HEK293 (cell line): ENCODE measurements around the gene BCAS3.

Source experiments
- CTCF ChIA-PET: fragments of 350-600 bp; formaldehyde crosslinking; extraction: SDS; loops from one replicate; lab custom pipeline; 2021; ENCODE audit warnings: antibody characterized with exemption; lab: Yijun Ruan, JAX
- POLR2A ChIA-PET: fragments of 300-600 bp; formaldehyde crosslinking; extraction: SDS; loops from one replicate; lab custom pipeline; 2020; ENCODE audit warnings: antibody characterized with exemption, inconsistent platforms; lab: Yijun Ruan, JAX
- H3K27ac ChIP-seq: fragments of 200-500 bp; sonication (Bioruptor generic); 2 replicates; pipeline ENCODE4 v1.5.1; 2014; ENCODE audit warnings: low read depth, low read length, control low read depth, inconsistent platforms; ENCODE audit errors: extremely low read depth
- H3K36me3 ChIP-seq, 2 experiments: fragments of 200-500 bp in 1 of 2; sonication (Bioruptor generic) in 1 of 2; 1 replicate in 1 of 2; 2 replicates in 1 of 2; pipeline ENCODE4 v1.5.1; 2014 to 2017; ENCODE audit warnings: inconsistent platforms in 2 of 2, low read length in 2 of 2; ENCODE audit not compliant: control insufficient read depth in 2 of 2, insufficient read depth in 1 of 2
- H3K4me1 ChIP-seq: fragments of 200-500 bp; sonication (Bioruptor generic); 2 replicates; pipeline ENCODE4 v1.5.1; 2014; ENCODE audit warnings: mild to moderate bottlenecking, low read length, inconsistent platforms; ENCODE audit not compliant: control insufficient read depth, insufficient read depth
- H3K4me3 ChIP-seq: 2 replicates; pipeline ENCODE4 v1.5.1; 2011; ENCODE audit warnings: low read depth, mild to moderate bottlenecking, control low read depth, low read length, moderate library complexity
- H3K9me3 ChIP-seq: fragments of 200-500 bp; sonication (Bioruptor generic); 2 replicates; pipeline ENCODE4 v1.5.1; 2014; ENCODE audit warnings: low read depth, low read length, inconsistent platforms; ENCODE audit not compliant: control insufficient read depth, insufficient read depth
- PRDM1 ChIP-seq: fragments of 450-650 bp; formaldehyde crosslinking; IDR thresholded peaks from 2 replicates; pipeline ENCODE4; 2016; ENCODE audit warnings: missing biosample characterization, missing genetic modification characterization
- SP3 ChIP-seq: fragments of 450-650 bp; formaldehyde crosslinking; IDR thresholded peaks from 2 replicates; pipeline ENCODE4 v1.5.1; 2016; ENCODE audit warnings: missing biosample characterization, missing genetic modification characterization
- SP7 ChIP-seq: fragments of 450-650 bp; formaldehyde crosslinking; IDR thresholded peaks from 2 replicates; pipeline ENCODE4 v1.5.1; 2016; ENCODE audit warnings: missing biosample characterization, missing genetic modification characterization
- TRIM28 ChIP-seq: IDR thresholded peaks from 2 replicates; pipeline ENCODE4 v1.6.1; 2011; ENCODE audit warnings: low read length, control low read depth, borderline replicate concordance
- ZBTB21 ChIP-seq: fragments of 450-650 bp; formaldehyde crosslinking; IDR thresholded peaks from 2 replicates; pipeline ENCODE4 v1.5.1; 2017; ENCODE audit warnings: missing biosample characterization, missing genetic modification characterization
- ZNF133 ChIP-seq: fragments of 450-650 bp; formaldehyde crosslinking; IDR thresholded peaks from 2 replicates; pipeline ENCODE4 v1.5.1; 2016; ENCODE audit warnings: missing biosample characterization, missing genetic modification characterization
- ZNF2 ChIP-seq: fragments of 450-650 bp; formaldehyde crosslinking; IDR thresholded peaks from 2 replicates; pipeline ENCODE4 v1.5.1; 2016; ENCODE audit warnings: missing biosample characterization, missing genetic modification characterization
- ZNF211 ChIP-seq: fragments of 450-650 bp; formaldehyde crosslinking; IDR thresholded peaks from 2 replicates; pipeline ENCODE4 v1.5.1; 2016; ENCODE audit warnings: low read depth, missing biosample characterization, missing genetic modification characterization
- ZNF335 ChIP-seq: fragments of 450-650 bp; formaldehyde crosslinking; conservative IDR thresholded peaks from 2 replicates; pipeline ENCODE4 v1.5.1; 2016; ENCODE audit warnings: missing biosample characterization, missing genetic modification characterization
- ZNF350 ChIP-seq: fragments of 450-650 bp; formaldehyde crosslinking; IDR thresholded peaks from 2 replicates; pipeline ENCODE4 v1.5.0; 2017; ENCODE audit warnings: missing biosample characterization, mild to moderate bottlenecking, missing genetic modification characterization
- ZNF394 ChIP-seq: fragments of 450-650 bp; formaldehyde crosslinking; IDR thresholded peaks from 2 replicates; pipeline ENCODE4 v1.5.1; 2016; ENCODE audit warnings: missing biosample characterization, missing genetic modification characterization, mild to moderate bottlenecking, moderate library complexity, borderline replicate concordance
- ZNF416 ChIP-seq: fragments of 450-650 bp; formaldehyde crosslinking; IDR thresholded peaks from 2 replicates; pipeline ENCODE4 v1.5.1; 2016; ENCODE audit warnings: missing biosample characterization, missing genetic modification characterization
- ZNF629 ChIP-seq: fragments of 450-650 bp; formaldehyde crosslinking; IDR thresholded peaks from 2 replicates; pipeline ENCODE4 v1.5.1; 2017; ENCODE audit warnings: missing biosample characterization, missing genetic modification characterization
- ZNF660 ChIP-seq: fragments of 450-650 bp; IDR thresholded peaks from 2 replicates; pipeline ENCODE4 v1.5.1; 2018; ENCODE audit warnings: missing biosample characterization, mild to moderate bottlenecking, missing genetic modification characterization
- ZSCAN23 ChIP-seq: fragments of 450-650 bp; formaldehyde crosslinking; IDR thresholded peaks from 2 replicates; pipeline ENCODE4 v1.5.1; 2016; ENCODE audit warnings: missing biosample characterization, missing genetic modification characterization
- TF ChIP-seq, protein P1 (sequence below): fragments of 450-650 bp; formaldehyde crosslinking; IDR thresholded peaks from 2 replicates; pipeline ENCODE4; 2016; ENCODE audit warnings: missing biosample characterization, missing genetic modification characterization
- TF ChIP-seq, protein P2 (sequence below): fragments of 450-650 bp; formaldehyde crosslinking; IDR thresholded peaks from 2 replicates; pipeline ENCODE4 v1.5.1; 2016; ENCODE audit warnings: missing biosample characterization, missing genetic modification characterization, low read depth
- TF ChIP-seq, protein P3 (sequence below): fragments of 450-650 bp; formaldehyde crosslinking; IDR thresholded peaks from 2 replicates; pipeline ENCODE4 v1.5.1; 2017; ENCODE audit warnings: missing biosample characterization, missing genetic modification characterization
- TF ChIP-seq, protein P4 (sequence below): fragments of 450-650 bp; formaldehyde crosslinking; IDR thresholded peaks from 2 replicates; pipeline ENCODE4 v1.5.1; 2016; ENCODE audit warnings: missing biosample characterization, missing genetic modification characterization

BCAS3 gene

DNA sequence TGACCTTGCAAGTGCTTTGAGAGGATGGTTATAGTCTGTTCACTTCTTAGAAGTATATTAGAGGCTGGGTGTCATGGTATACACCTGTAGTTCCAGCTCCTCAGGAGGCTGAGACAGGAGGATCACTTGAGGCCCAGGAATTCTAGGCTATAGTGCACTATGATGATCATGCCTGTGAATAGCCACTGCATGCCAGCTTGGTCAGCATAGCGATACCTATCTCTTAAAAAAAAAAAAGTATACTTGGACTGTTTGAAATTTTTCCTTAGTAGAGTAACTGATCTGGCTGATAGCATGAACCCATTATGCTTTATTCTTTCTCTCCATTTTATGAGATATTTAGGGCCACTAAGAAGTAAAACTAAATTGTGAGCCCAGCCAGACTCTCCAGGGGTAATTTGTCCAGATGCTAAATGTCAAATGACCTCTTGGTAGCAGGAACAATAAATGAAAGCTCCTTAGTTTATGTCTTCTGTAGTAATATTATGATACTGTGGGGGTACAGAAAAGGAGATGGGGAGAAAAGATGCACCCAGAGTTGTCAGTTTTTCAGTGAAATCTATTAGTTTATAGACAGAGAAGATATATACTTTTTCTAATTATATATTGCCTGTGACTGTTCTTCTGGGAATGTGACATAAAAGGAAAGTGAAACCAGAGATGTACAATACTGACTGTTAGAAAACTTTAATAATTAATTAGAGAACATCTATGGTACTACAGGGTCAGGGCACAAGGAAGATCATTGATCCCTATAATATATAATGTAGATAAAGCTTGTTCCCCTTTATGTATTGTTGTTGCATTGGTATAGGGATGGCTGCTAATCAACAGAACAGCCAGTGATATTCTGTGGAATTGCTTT, 386.7 kb downstream of the BCAS3 start (continued):
- TF ChIP-seq, protein P1, sequence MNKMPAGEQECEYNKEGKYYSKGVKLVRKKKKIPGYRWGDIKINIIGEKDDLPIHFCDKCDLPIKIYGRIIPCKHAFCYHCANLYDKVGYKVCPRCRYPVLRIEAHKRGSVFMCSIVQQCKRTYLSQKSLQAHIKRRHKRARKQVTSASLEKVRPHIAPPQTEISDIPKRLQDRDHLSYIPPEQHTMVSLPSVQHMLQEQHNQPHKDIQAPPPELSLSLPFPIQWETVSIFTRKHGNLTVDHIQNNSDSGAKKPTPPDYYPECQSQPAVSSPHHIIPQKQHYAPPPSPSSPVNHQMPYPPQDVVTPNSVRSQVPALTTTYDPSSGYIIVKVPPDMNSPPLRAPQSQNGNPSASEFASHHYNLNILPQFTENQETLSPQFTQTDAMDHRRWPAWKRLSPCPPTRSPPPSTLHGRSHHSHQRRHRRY (tag by site-specific recombination) = no peak
- 0 out of 2 replicates have a peak, but pooled peaks have one; percentile 42 for TF ChIP-seq ZNF211 (tag by site-specific recombination)

DNA sequence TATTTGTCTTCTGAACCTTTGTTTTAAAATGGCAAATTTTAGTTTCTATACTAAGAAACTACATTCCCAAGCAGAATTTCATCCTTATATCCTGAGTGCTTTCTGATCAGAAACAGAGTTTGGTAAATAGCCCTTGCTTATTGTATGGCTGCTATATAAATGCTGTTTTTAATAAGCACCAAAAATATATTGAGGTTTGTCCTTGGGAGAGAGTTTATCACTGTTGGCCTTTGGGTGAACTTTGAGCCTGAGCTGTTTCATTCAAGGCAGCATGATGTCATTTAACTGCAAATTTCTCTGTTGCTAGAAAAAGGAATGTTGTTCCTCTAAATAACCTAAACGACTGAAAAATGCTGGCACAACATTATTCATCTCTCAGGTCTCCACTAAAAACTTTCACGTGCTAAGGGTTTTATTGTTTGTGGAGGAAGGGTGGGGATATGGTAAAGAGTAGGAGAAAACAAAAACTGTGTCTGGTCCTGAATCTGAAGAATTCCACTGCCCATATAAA, 387.7 kb downstream of the BCAS3 start:
- Histone ChIP-seq H3K4me3 (no peak overlapping the region), H3K27ac (no peak overlapping the region), H3K4me1 (peaks cover 9% of the 10 kb centered on the region), H3K36me3 (no peaks in the 10 kb centered on the region), H3K9me3 (no peaks in the 10 kb centered on the region)
- POLR2A ChIA-PET = interaction anchor here (1.6 kb wide), 1 partner anchor 388 kb away, joined by 3 read pairs; the partner anchor contains the start of gene BCAS3
- CTCF ChIA-PET = interaction anchor here (1.2 kb wide), 1 partner anchor 27 kb away, joined by 6 read pairs; no protein-coding TSS in a partner anchor
- TF ChIP-seq, protein P2, sequence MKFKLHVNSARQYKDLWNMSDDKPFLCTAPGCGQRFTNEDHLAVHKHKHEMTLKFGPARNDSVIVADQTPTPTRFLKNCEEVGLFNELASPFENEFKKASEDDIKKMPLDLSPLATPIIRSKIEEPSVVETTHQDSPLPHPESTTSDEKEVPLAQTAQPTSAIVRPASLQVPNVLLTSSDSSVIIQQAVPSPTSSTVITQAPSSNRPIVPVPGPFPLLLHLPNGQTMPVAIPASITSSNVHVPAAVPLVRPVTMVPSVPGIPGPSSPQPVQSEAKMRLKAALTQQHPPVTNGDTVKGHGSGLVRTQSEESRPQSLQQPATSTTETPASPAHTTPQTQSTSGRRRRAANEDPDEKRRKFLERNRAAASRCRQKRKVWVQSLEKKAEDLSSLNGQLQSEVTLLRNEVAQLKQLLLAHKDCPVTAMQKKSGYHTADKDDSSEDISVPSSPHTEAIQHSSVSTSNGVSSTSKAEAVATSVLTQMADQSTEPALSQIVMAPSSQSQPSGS = peak; percentile 72; the same call in 1 of the 2 replicates
- TF ChIP-seq ZSCAN23 (tag by site-specific recombination) (no peak), ZBTB21 (tag by site-specific recombination) (0 out of 2 replicates have a peak, but pooled peaks have one; percentile 16), ZNF133 (no peak), ZNF629 (tag by site-specific recombination) (0 out of 2 replicates have a peak, but pooled peaks have one; percentile 32), ZNF660 (tag by site-specific recombination) (0 out of 2 replicates have a peak, but pooled peaks have one; percentile 46), TRIM28 (peak; percentile 42; the same call in 1 of the 2 replicates), PRDM1 (tag by site-specific recombination) (peak; percentile 82), ZNF335 (peak; percentile 38; the same call in 1 of the 2 replicates)
- TF ChIP-seq, protein P3, sequence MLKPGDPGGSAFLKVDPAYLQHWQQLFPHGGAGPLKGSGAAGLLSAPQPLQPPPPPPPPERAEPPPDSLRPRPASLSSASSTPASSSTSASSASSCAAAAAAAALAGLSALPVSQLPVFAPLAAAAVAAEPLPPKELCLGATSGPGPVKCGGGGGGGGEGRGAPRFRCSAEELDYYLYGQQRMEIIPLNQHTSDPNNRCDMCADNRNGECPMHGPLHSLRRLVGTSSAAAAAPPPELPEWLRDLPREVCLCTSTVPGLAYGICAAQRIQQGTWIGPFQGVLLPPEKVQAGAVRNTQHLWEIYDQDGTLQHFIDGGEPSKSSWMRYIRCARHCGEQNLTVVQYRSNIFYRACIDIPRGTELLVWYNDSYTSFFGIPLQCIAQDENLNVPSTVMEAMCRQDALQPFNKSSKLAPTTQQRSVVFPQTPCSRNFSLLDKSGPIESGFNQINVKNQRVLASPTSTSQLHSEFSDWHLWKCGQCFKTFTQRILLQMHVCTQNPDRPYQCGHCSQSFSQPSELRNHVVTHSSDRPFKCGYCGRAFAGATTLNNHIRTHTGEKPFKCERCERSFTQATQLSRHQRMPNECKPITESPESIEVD (tag by site-specific recombination) = peak; percentile 95

DNA sequence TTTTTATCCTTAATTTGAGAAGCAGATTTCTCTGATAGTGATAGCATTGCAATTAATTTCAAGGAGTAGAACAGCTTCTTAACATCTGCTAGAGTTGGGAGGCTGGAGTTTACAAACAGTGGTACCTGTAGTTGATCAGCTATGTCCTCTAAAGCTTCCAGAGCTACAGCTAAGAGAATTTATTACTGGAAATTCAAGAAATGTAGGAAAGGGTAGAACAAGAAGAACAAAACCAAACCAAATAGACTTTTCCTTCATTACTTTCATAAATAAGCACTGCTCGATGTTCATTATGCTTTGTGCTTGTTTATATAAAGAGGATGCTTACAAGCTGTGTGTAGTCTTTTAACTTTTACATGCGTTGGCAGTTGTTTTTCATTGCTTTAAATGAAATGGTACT, 388.4 kb downstream of the BCAS3 start:
- Histone ChIP-seq H3K4me1 (peaks cover 9% of the 10 kb centered on the region), H3K9me3 (no peaks in the 10 kb centered on the region), H3K27ac (no peak overlapping the region), H3K36me3 (no peaks in the 10 kb centered on the region), H3K4me3 (no peak overlapping the region)
- CTCF ChIA-PET = no interaction called here
- POLR2A ChIA-PET = interaction anchor here (1.6 kb wide), 1 partner anchor 388 kb away, joined by 3 read pairs; the partner anchor contains the start of gene BCAS3
- TF ChIP-seq ZNF2 (no peak), SP7 (no peak), ZNF350 (no peak), ZNF416 (tag by site-specific recombination) (no peak), SP3 (tag by site-specific recombination) (no peak), ZNF394 (no peak)
- TF ChIP-seq, protein P4, sequence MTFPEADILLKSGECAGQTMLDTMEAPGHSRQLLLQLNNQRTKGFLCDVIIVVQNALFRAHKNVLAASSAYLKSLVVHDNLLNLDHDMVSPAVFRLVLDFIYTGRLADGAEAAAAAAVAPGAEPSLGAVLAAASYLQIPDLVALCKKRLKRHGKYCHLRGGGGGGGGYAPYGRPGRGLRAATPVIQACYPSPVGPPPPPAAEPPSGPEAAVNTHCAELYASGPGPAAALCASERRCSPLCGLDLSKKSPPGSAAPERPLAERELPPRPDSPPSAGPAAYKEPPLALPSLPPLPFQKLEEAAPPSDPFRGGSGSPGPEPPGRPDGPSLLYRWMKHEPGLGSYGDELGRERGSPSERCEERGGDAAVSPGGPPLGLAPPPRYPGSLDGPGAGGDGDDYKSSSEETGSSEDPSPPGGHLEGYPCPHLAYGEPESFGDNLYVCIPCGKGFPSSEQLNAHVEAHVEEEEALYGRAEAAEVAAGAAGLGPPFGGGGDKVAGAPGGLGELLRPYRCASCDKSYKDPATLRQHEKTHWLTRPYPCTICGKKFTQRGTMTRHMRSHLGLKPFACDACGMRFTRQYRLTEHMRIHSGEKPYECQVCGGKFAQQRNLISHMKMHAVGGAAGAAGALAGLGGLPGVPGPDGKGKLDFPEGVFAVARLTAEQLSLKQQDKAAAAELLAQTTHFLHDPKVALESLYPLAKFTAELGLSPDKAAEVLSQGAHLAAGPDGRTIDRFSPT (tag by site-specific recombination) = no peak
